Measurements from ENCODE around the gene SOX15.

SOX15 gene

GRCh38 chr17:7576432-7576937, 13.4 kb downstream of the SOX15 start:
- no peak for DNase-seq

- DNase-seq = no peak
Observed at GRCh38 chr17:7575959-7576358, 13.9 kb downstream of the SOX15 start.

- DNase-seq = no peak
Observed at GRCh38 chr17:7575481-7575883, 14.4 kb downstream of the SOX15 start.

GRCh38 chr17:7574176-7574953, 15.5 kb downstream of the SOX15 start:
- DNase-seq = no peak

- DNase-seq = peak; percentile 83
Observed at GRCh38 chr17:7573324-7574080, 16.4 kb downstream of the SOX15 start.

- peak; percentile 100 for DNase-seq
Observed at GRCh38 chr17:7572588-7573323, 17.1 kb downstream of the SOX15 start.

- DNase-seq = no peak
Observed at GRCh38 chr17:7572338-7572587, 17.6 kb downstream of the SOX15 start.

- no peak for DNase-seq
Observed at GRCh38 chr17:7570351-7570750, 19.5 kb downstream of the SOX15 start.

GRCh38 chr17:7569571-7569970, 20.3 kb downstream of the SOX15 start:
- no peak for DNase-seq

- no peak for DNase-seq
Observed at GRCh38 chr17:7563115-7563869, 26.6 kb downstream of the SOX15 start.

- no peak for DNase-seq
Observed at GRCh38 chr17:7562208-7562605, 27.7 kb downstream of the SOX15 start.

GRCh38 chr17:7561589-7562207, 28.2 kb downstream of the SOX15 start, which contains the start of gene SENP3:
Gene SENP3, plus strand, starts transcription at chr17:7561919. Its CDS starts 1,158 bp downstream, at chr17:7563077.
- peak; percentile 88 for DNase-seq

GRCh38 chr17:7561028-7561575, 28.8 kb downstream of the SOX15 start:
- peak; percentile 76 for DNase-seq

- DNase-seq = no peak
Observed at GRCh38 chr17:7560172-7561027, 29.5 kb downstream of the SOX15 start.

- no peak for DNase-seq
Observed at GRCh38 chr17:7559320-7560171, 30.3 kb downstream of the SOX15 start.

- no peak for DNase-seq
Observed at GRCh38 chr17:7558544-7559319, 31.2 kb downstream of the SOX15 start, which contains the start of gene TNFSF13. Gene TNFSF13, plus strand, starts transcription at chr17:7558750. Its CDS starts 290 bp downstream, at chr17:7559040.

GRCh38 chr17:7557775-7558543, 31.9 kb downstream of the SOX15 start:
- DNase-seq = no peak

GRCh38 chr17:7557147-7557764, 32.6 kb downstream of the SOX15 start:
- no peak for DNase-seq

Measured in activated CD4-positive, alpha-beta T cell treated with anti-CD3 and anti-CD28 coated beads for 1 hour (primary cell).